K562 (cell line): ENCODE results near the gene ZNF814. TPM values are rescaled to one million over a fixed set of nuclear protein-coding genes. Genes with fewer than 3 reads are reported as not detected.

Experiments used
- AFF1 ChIP-seq, 2 experiments: fragments of 450-650 bp; IDR thresholded peaks; 2 replicates each; pipeline ENCODE4 v1.6.1; 2018; ENCODE audit warnings: mild to moderate bottlenecking in 2 of 2, low read depth in 1 of 2; ENCODE audit not compliant: partially characterized antibody in 2 of 2
- CC2D1A ChIP-seq: fragments of 450-650 bp; IDR thresholded peaks from 2 replicates; pipeline ENCODE4 v1.6.1; 2017; ENCODE audit warnings: mild to moderate bottlenecking
- CREB1 ChIP-seq, 2 experiments: sonication (generic) in 1 of 2; formaldehyde crosslinking in 1 of 2; IDR thresholded peaks; 2 replicates each; pipeline versions ENCODE4 v1.6.1 to v1.8.0; 2012 to 2022; ENCODE audit warnings: inconsistent platforms in 1 of 2, mild to moderate bottlenecking in 1 of 2, missing genetic modification reagents in 1 of 2, moderate library complexity in 1 of 2
- E2F8 ChIP-seq: fragments of 450-650 bp; IDR thresholded peaks from 2 replicates; pipeline ENCODE4 v1.7.1; 2018; ENCODE audit warnings: mild to moderate bottlenecking, low read depth; ENCODE audit not compliant: partially characterized antibody
- ESRRA ChIP-seq: fragments of 450-650 bp; IDR thresholded peaks from 2 replicates; pipeline ENCODE4 v1.6.1; 2014; ENCODE audit warnings: low read depth, mild to moderate bottlenecking, moderate library complexity, borderline replicate concordance
- FOXK2 ChIP-seq, 2 experiments: fragments of 450-650 bp; IDR thresholded peaks in 1 of 2; conservative IDR thresholded peaks in 1 of 2; 2 replicates each; pipeline ENCODE4 v1.6.1; 2016; ENCODE audit warnings: low read depth in 2 of 2, mild to moderate bottlenecking in 1 of 2
- GABPA ChIP-seq: fragments of 200-800 bp; sonication (Bioruptor generic); conservative IDR thresholded peaks from 2 replicates; pipeline ENCODE4 v1.6.1; 2016; ENCODE audit warnings: low read depth, missing genetic modification characterization, missing compliant biosample characterization
- NBN ChIP-seq: fragments of 450-650 bp; IDR thresholded peaks from 2 replicates; pipeline ENCODE4 v1.6.1; 2016; ENCODE audit warnings: low read depth, mild to moderate bottlenecking
- NR2C1 ChIP-seq, 2 experiments: fragments of 450-650 bp; IDR thresholded peaks; 2 replicates each; pipeline ENCODE4 v1.6.1; 2017; ENCODE audit warnings: mild to moderate bottlenecking in 2 of 2, antibody characterized with exemption in 1 of 2, inconsistent platforms in 1 of 2, missing compliant biosample characterization in 1 of 2, missing genetic modification characterization in 1 of 2
- POLR2AphosphoS5 ChIP-seq: IDR thresholded peaks from 2 replicates; pipeline ENCODE4 v1.6.1; 2011; ENCODE audit warnings: mild to moderate bottlenecking, low read depth, low read length, moderate library complexity; ENCODE audit not compliant: control insufficient read depth, insufficient read depth
- RAD51 ChIP-seq: fragments of 450-650 bp; IDR thresholded peaks from 2 replicates; pipeline ENCODE4 v1.7.1; 2016; ENCODE audit warnings: low read depth, mild to moderate bottlenecking, borderline replicate concordance
- TAF1 ChIP-seq: IDR thresholded peaks from 2 replicates; pipeline ENCODE4 v1.6.1; 2011; ENCODE audit warnings: mild to moderate bottlenecking, low read length, moderate library complexity; ENCODE audit not compliant: insufficient read depth, control insufficient read depth, severe bottlenecking; ENCODE audit errors: extremely low read depth
- TBL1XR1 ChIP-seq, 2 experiments: IDR thresholded peaks; 2 replicates each; pipeline ENCODE4 v1.6.1; 2012; ENCODE audit warnings: improper control_type of control experiment in 2 of 2, low read length in 2 of 2, mild to moderate bottlenecking in 1 of 2
- polyA plus RNA-seq, 8 experiments: library from polyadenylated mRNA; depleted of rRNA in 4 of 8; stranded (reverse) in 5 of 8; unstranded in 3 of 8; fragments of >200 nt; fragmentation: Nextera tagmentation in 2 of 8; fragmentation: Illumina TruSeq in 1 of 8; extraction: Ambion mirVana in 2 of 8; extraction: Trizol in 1 of 8; gene quantifications; 2 replicates each; pipeline versions ENCODE4 v1.2.1 to v1.2.3, GENCODE V29; 2011 to 2014; ENCODE audit warnings: inconsistent platforms in 1 of 8, missing spikeins in 1 of 8
- total RNA-seq, 7 experiments: library from RNA; depleted of rRNA in 6 of 7; stranded (reverse); fragments of >200 nt in 6 of 7; fragmentation: Illumina TruSeq in 2 of 7; extraction: Trizol in 2 of 7; gene quantifications; 2 replicates each; pipeline versions ENCODE4 v1.2.1 to v1.2.3, GENCODE V29; 2011 to 2021; ENCODE audit warnings: low replicate concordance in 1 of 7
- TF ChIP-seq, protein P1 (sequence below): fragments of 450-650 bp; IDR thresholded peaks from 2 replicates; pipeline ENCODE4 v1.6.1; 2014; ENCODE audit warnings: low read depth, mild to moderate bottlenecking, moderate library complexity, borderline replicate concordance

ZNF814 gene
- total and polyA plus RNA-seq, 9 of the 15 experiments (the other 6 are each of a cell fraction or from before 2014, with no cell fraction given) = 0.42 to 3.5 (median 1.9) TPM

GRCh38 chr19:57916168-57916995 lies 27.5 kb upstream of the ZNF814 start, which contains the start of gene ZNF417 (continued):
- TF ChIP-seq TBL1XR1 (IDR thresholded peaks at IDR 0.05; ENCODE audit: low read length in 2 of 2) = peak in 1 of 2 experiments; percentile 17; a peak in 2 of 4 replicates
- peak; percentile 90 for TF ChIP-seq GABPA (tag)
- peak; percentile 80 for TF ChIP-seq NR2C1 (IDR thresholded peaks at IDR 0.05)
- TF ChIP-seq NR2C1 (tag; IDR thresholded peaks at IDR 0.05) = peak; percentile 88
- TF ChIP-seq E2F8 = peak; percentile 90
- peak; percentile 38; the same call in 1 of the 2 replicates for TF ChIP-seq CC2D1A
- TF ChIP-seq, protein P1, sequence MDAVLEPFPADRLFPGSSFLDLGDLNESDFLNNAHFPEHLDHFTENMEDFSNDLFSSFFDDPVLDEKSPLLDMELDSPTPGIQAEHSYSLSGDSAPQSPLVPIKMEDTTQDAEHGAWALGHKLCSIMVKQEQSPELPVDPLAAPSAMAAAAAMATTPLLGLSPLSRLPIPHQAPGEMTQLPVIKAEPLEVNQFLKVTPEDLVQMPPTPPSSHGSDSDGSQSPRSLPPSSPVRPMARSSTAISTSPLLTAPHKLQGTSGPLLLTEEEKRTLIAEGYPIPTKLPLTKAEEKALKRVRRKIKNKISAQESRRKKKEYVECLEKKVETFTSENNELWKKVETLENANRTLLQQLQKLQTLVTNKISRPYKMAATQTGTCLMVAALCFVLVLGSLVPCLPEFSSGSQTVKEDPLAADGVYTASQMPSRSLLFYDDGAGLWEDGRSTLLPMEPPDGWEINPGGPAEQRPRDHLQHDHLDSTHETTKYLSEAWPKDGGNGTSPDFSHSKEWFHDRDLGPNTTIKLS = peak; percentile 99
- peak; percentile 67 to 77; a peak in 2 of 4 replicates for TF ChIP-seq FOXK2 (conservative IDR thresholded peaks at IDR 0.05 in 1 of 2, IDR thresholded peaks at IDR 0.05 in 1 of 2; ENCODE audit: low read depth in 2 of 2)
- peak; percentile 48 for TF ChIP-seq TAF1
- peak; percentile 75 for TF ChIP-seq CREB1 (IDR thresholded peaks at IDR 0.05)
- TF ChIP-seq CREB1 (CRISPR knock-in tag; IDR thresholded peaks at IDR 0.05) = peak; percentile 74; the same call in 1 of the 2 replicates
- TF ChIP-seq AFF1 (IDR thresholded peaks at IDR 0.05; ENCODE audit: low read depth in 1 of 2, partially characterized antibody in 2 of 2) = peak in 1 of 2 experiments; percentile 92
- TF ChIP-seq NBN = 0 out of 2 replicates have a peak, but pooled peaks have one; percentile 65
- peak; percentile 38; the same call in 1 of the 2 replicates for TF ChIP-seq RAD51
- TF ChIP-seq POLR2AphosphoS5 = peak; percentile 18; the same call in 1 of the 2 replicates
- peak; percentile 50; the same call in 1 of the 2 replicates for TF ChIP-seq ESRRA
